CD8-positive, alpha-beta memory T cell (primary cell): ENCODE measurements around the gene SLC16A3. TPM values are rescaled to one million over a fixed set of nuclear protein-coding genes. Genes with fewer than 3 reads are reported as not detected.

ENCODE experiments used
- CTCF ChIA-PET: fragments of 350-600 bp; sonication (Branson Sonifier 250); formaldehyde crosslinking; loops from one replicate; lab custom pipeline; 2021; ENCODE audit warnings: antibody characterized with exemption; lab: Charles Lee
- POLR2A ChIA-PET: fragments of 350-600 bp; sonication (Branson Sonifier 250); formaldehyde crosslinking; loops from one replicate; lab custom pipeline; 2021; ENCODE audit warnings: antibody characterized with exemption; lab: Charles Lee
- DNase-seq, 5 donors: peaks; one replicate each; pipeline versions ENCODE4 v3.0.0 to v3.0.0-alpha.2; 2020 to 2022; ENCODE audit warnings: mixed read lengths in 1 of 5
- H3K27ac ChIP-seq: one replicate; pipeline ENCODE4 v1.7.0; 2013; ENCODE audit warnings: low read depth, mild to moderate bottlenecking, low read length, moderate library complexity
- H3K27me3 ChIP-seq: 2 replicates; pipeline ENCODE4 v1.7.0; 2013; ENCODE audit warnings: low read length, mild to moderate bottlenecking; ENCODE audit not compliant: insufficient read depth, poor library complexity, severe bottlenecking
- H3K36me3 ChIP-seq: 2 replicates; pipeline ENCODE4 v1.7.0; 2013; ENCODE audit warnings: mild to moderate bottlenecking, low read length, moderate library complexity; ENCODE audit not compliant: insufficient read depth
- H3K4me1 ChIP-seq: 2 replicates; pipeline ENCODE4 v1.7.0; 2013; ENCODE audit warnings: mild to moderate bottlenecking, low read length, moderate library complexity; ENCODE audit not compliant: insufficient read depth
- H3K4me3 ChIP-seq: 2 replicates; pipeline ENCODE4 v1.7.0; 2013; ENCODE audit warnings: mild to moderate bottlenecking, low read length
- H3K9me3 ChIP-seq: 2 replicates; pipeline ENCODE4 v1.7.0; 2013; ENCODE audit warnings: mild to moderate bottlenecking, low read length
- H3K27ac Mint-ChIP-seq, 8 donors: one replicate each; pipeline ENCODE4 v1.8.0; 2020 to 2021; ENCODE audit warnings: mixed read lengths in 8 of 8, mild to moderate bottlenecking in 6 of 8, inconsistent platforms in 3 of 8, moderate library complexity in 3 of 8
- H3K27me3 Mint-ChIP-seq, 2 donors: one replicate each; pipeline ENCODE4 v1.8.0; 2020 to 2021; ENCODE audit warnings: mixed read lengths in 2 of 2, mild to moderate bottlenecking in 1 of 2, moderate library complexity in 1 of 2
- H3K36me3 Mint-ChIP-seq, 3 donors: one replicate each; pipeline ENCODE4 v1.8.0; 2020 to 2021; ENCODE audit warnings: mixed read lengths in 3 of 3, inconsistent platforms in 1 of 3, mild to moderate bottlenecking in 1 of 3
- H3K4me1 Mint-ChIP-seq, 3 donors: one replicate each; pipeline ENCODE4 v1.8.0; 2020 to 2021; ENCODE audit warnings: mixed read lengths in 3 of 3, inconsistent platforms in 1 of 3, mild to moderate bottlenecking in 1 of 3
- H3K4me3 Mint-ChIP-seq, 7 donors: one replicate each; pipeline ENCODE4 v1.8.0; 2020 to 2021; ENCODE audit warnings: mixed read lengths in 7 of 7, mild to moderate bottlenecking in 6 of 7, moderate library complexity in 4 of 7, inconsistent platforms in 2 of 7
- H3K9me3 Mint-ChIP-seq, 5 donors: one replicate each; pipeline ENCODE4 v1.8.0; 2020 to 2022; ENCODE audit warnings: mixed read lengths in 5 of 5, mild to moderate bottlenecking in 3 of 5, moderate library complexity in 2 of 5, inconsistent platforms in 1 of 5
- polyA plus RNA-seq: library from polyadenylated mRNA; unstranded; fragments of 300-500 nt; fragmentation: Illumina TruSeq; gene quantifications from one replicate; pipeline ENCODE4 v1.2.3, GENCODE V29; 2021
- total RNA-seq, 2 experiments: library from RNA; stranded (reverse); gene quantifications; one replicate each; pipeline ENCODE4 v1.2.3, GENCODE V29; 2021

SLC16A3 gene
- total and polyA plus RNA-seq, 3 experiments from 2014 or later: 3.3 to 31.8 (median 27.5) TPM

DNA sequence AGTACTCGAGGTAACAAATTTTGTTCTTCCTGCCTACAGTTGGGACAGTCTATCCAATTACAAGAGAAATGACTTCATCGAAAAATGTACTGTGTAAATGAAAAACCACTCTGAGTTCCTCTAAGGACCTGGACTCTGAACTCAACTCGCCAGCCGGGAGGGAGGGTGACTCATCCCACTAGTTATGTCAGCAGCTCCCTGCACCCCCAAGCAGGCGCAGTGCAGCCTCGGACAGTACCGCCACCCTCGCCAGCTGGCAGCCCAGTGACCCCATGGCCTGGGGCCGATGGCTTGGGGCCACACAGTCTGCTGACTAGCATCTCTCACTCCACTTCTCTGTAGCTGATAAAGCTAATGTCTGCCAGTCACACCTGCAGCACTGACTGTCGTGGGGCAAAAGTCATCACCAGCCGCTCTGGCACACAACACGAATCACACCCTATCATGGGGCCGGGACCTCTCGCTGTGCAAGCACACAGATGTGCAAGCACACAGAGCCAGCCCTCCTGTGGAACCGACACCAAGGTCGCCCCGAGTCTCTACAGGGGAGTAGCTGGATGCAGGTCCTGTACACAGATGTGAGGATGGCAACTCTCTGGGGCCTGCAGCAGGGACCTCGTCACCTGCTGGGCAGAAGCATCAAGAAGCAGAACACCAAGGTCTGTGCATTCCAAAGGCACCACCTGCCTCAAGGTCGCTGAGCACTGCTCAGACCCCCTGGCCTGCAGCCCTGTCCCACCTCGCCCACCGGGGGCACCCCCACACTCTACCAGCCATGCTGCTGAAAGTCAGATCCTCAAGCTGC is 38.9 kb downstream of the SLC16A3 start:
- CTCF ChIA-PET: interaction anchor here (1.1 to 1.4 kb wide), 3 partner anchors 31 to 49 kb away, joined by 3 to 5 read pairs (median 3); partner anchors contain the start of gene CD7
- H3K27ac ChIP-seq: peak overlapping the region; percentile 39

GRCh38 chr17:82269138-82269881 is 40.5 kb downstream of the SLC16A3 start:
- Mint-ChIP-seq H3K27ac (peak overlapping the region; percentile 48 to 99 (median 89)), H3K4me1 (peaks cover 62 to 72% (median 63%) of the 10 kb centered on the region in 3 donors), H3K36me3 (peaks cover 8 to 78% (median 12%) of the 10 kb centered on the region in 3 donors), H3K9me3 (no peaks in the 10 kb centered on the region), H3K4me3 (peak overlapping the region in 6 of 7 donors; percentile 41 to 81 (median 68)), H3K27me3 (peaks cover 0 to 1% of the 10 kb centered on the region in 2 donors)
- ChIA-PET CTCF (interaction anchor here (0.6 kb wide), 1 partner anchor 233 kb away, joined by 3 read pairs; no protein-coding TSS in a partner anchor), POLR2A (interaction anchor here (0.6 kb wide), 1 partner anchor 27 kb away, joined by 3 read pairs; no protein-coding TSS in a partner anchor)
- Histone ChIP-seq H3K4me1 (peaks cover 60% of the 10 kb centered on the region), H3K27me3 (no peaks in the 10 kb centered on the region), H3K27ac (no peak overlapping the region), H3K4me3 (no peak overlapping the region), H3K9me3 (no peaks in the 10 kb centered on the region), H3K36me3 (peaks cover 41% of the 10 kb centered on the region)
- no peak for DNase-seq

More for the DNA sequence above, 38.9 kb downstream of the SLC16A3 start:
- POLR2A ChIA-PET: interaction anchor here (0.5 kb wide), 1 partner anchor 131 kb away, joined by 4 read pairs; no protein-coding TSS in a partner anchor
- peak in 1 of 5 donors; percentile 22 for DNase-seq
- Histone ChIP-seq H3K9me3 (no peaks in the 10 kb centered on the region), H3K36me3 (peaks cover 55% of the 10 kb centered on the region), H3K27me3 (no peaks in the 10 kb centered on the region), H3K4me3 (peak overlapping the region; percentile 28), H3K4me1 (peaks cover 55% of the 10 kb centered on the region)
- Mint-ChIP-seq H3K27ac (peak overlapping the region; percentile 77 to 92 (median 84)), H3K36me3 (peaks cover 8 to 90% (median 12%) of the 10 kb centered on the region in 3 donors), H3K4me3 (peak overlapping the region; percentile 43 to 81 (median 60)), H3K4me1 (peaks cover 62 to 75% (median 64%) of the 10 kb centered on the region in 3 donors), H3K27me3 (peaks cover 0 to 1% of the 10 kb centered on the region in 2 donors), H3K9me3 (no peaks in the 10 kb centered on the region)

DNA sequence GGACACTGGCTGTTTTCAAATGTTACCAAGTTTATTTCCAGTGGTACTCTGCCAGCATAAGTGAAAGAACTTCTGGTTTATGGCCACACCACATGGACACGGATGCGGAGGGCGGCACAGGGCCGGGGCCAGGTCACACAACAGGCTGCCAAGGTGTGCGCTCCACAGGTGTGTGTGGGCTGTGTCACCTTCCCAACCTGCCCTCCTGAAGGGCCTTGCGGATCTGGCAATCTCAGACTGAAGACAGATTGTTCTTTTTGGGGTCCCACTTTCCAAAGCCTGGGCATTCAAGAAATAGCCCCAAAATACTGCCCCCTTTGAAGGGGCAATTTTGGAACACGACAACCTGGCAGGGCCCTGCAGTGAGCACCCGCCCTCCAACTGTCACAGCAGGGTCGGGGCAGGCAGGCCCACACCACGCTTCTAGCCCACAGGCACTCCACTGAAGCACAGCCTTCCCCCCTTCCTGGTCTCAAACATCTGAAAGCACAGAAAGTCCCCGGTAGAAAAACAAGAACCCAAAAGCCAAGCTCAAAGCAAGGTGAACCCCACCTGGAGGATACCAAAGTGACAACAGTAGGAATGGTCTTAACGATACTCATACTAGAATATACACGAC is 41.1 kb downstream of the SLC16A3 start:
- peaks cover 62 to 70% (median 63%) of the 10 kb centered on the region in 3 donors for H3K4me1 Mint-ChIP-seq
- POLR2A ChIA-PET: no interaction called here

DNA sequence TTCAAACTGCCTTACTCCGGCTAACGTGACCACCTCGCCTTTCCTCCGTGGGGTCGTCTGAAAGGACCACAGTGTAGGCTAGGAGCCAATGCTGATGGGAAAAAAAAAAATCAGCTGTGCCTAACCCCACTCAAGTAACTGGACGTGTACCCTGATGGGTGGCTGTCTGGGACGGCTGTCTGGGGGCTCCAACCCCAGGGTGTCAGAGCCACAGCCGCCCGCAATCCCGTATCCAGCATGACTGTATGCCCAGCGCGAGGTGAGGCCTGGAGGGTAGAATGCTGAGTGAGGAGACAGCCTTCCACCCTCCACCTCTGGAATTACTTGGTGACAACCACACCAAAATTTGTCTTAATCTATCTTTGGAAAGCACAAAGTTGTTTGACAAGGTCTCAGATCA is 41.8 kb downstream of the SLC16A3 start:
- Histone ChIP-seq H3K4me1 (peaks cover 60% of the 10 kb centered on the region), H3K4me3 (no peak overlapping the region), H3K27me3 (no peaks in the 10 kb centered on the region), H3K27ac (no peak overlapping the region), H3K36me3 (peaks cover 32% of the 10 kb centered on the region), H3K9me3 (no peaks in the 10 kb centered on the region)
- H3K9me3 Mint-ChIP-seq: no peaks in the 10 kb centered on the region
- peaks cover 0 to 1% of the 10 kb centered on the region in 2 donors for H3K27me3 Mint-ChIP-seq
- H3K4me1 Mint-ChIP-seq: peaks cover 62 to 67% (median 63%) of the 10 kb centered on the region in 3 donors
- no peak for DNase-seq
- CTCF ChIA-PET: interaction anchor here (1.0 to 1.4 kb wide), 2 partner anchors 28 to 34 kb away, joined by 3 to 5 read pairs; no protein-coding TSS in a partner anchor
- POLR2A ChIA-PET: no interaction called here
- peak overlapping the region; percentile 45 to 98 (median 81) for H3K4me3 Mint-ChIP-seq
- H3K36me3 Mint-ChIP-seq: peaks cover 8 to 66% (median 12%) of the 10 kb centered on the region in 3 donors
- peak overlapping the region; percentile 70 to 99 (median 89) for H3K27ac Mint-ChIP-seq

More for the DNA sequence above, 41.1 kb downstream of the SLC16A3 start:
- H3K27ac ChIP-seq: no peak overlapping the region
- CTCF ChIA-PET: interaction anchor here (1.4 kb wide), 1 partner anchor 34 kb away, joined by 3 read pairs; no protein-coding TSS in a partner anchor
- H3K4me1 ChIP-seq: peaks cover 60% of the 10 kb centered on the region
- H3K36me3 ChIP-seq: peaks cover 38% of the 10 kb centered on the region
- peak overlapping the region; percentile 45 to 98 (median 81) for H3K4me3 Mint-ChIP-seq
- peak in 1 of 5 donors; percentile 52 for DNase-seq
- H3K27me3 Mint-ChIP-seq: peaks cover 0 to 1% of the 10 kb centered on the region in 2 donors
- H3K27ac Mint-ChIP-seq: peak overlapping the region; percentile 70 to 99 (median 89)
- no peak overlapping the region for H3K4me3 ChIP-seq
- no peaks in the 10 kb centered on the region for H3K27me3 ChIP-seq
- H3K36me3 Mint-ChIP-seq: peaks cover 8 to 71% (median 12%) of the 10 kb centered on the region in 3 donors
- H3K9me3 ChIP-seq: no peaks in the 10 kb centered on the region
- no peaks in the 10 kb centered on the region for H3K9me3 Mint-ChIP-seq

GRCh38 chr17:82271401-82271800 is 42.6 kb downstream of the SLC16A3 start:
- peak overlapping the region; percentile 85 to 98 (median 95) for H3K4me3 Mint-ChIP-seq
- H3K27me3 Mint-ChIP-seq: peaks cover 0 to 1% of the 10 kb centered on the region in 2 donors
- peak overlapping the region; percentile 34 to 99 (median 94) for H3K27ac Mint-ChIP-seq
- peaks cover 56 to 60% (median 58%) of the 10 kb centered on the region in 3 donors for H3K4me1 Mint-ChIP-seq
- ChIA-PET CTCF (interaction anchor here (1.0 kb wide), 1 partner anchor 27 kb away, joined by 5 read pairs; no protein-coding TSS in a partner anchor), POLR2A (interaction anchor here (0.7 kb wide), 1 partner anchor 14 kb away, joined by 5 read pairs; no protein-coding TSS in a partner anchor)
- H3K9me3 Mint-ChIP-seq: no peaks in the 10 kb centered on the region
- Histone ChIP-seq H3K9me3 (no peaks in the 10 kb centered on the region), H3K36me3 (peaks cover 24% of the 10 kb centered on the region), H3K4me1 (peaks cover 60% of the 10 kb centered on the region), H3K4me3 (peak overlapping the region; percentile 68), H3K27ac (peak overlapping the region; percentile 68), H3K27me3 (no peaks in the 10 kb centered on the region)
- H3K36me3 Mint-ChIP-seq: peaks cover 7 to 59% (median 8%) of the 10 kb centered on the region in 3 donors
- DNase-seq: no peak

DNA sequence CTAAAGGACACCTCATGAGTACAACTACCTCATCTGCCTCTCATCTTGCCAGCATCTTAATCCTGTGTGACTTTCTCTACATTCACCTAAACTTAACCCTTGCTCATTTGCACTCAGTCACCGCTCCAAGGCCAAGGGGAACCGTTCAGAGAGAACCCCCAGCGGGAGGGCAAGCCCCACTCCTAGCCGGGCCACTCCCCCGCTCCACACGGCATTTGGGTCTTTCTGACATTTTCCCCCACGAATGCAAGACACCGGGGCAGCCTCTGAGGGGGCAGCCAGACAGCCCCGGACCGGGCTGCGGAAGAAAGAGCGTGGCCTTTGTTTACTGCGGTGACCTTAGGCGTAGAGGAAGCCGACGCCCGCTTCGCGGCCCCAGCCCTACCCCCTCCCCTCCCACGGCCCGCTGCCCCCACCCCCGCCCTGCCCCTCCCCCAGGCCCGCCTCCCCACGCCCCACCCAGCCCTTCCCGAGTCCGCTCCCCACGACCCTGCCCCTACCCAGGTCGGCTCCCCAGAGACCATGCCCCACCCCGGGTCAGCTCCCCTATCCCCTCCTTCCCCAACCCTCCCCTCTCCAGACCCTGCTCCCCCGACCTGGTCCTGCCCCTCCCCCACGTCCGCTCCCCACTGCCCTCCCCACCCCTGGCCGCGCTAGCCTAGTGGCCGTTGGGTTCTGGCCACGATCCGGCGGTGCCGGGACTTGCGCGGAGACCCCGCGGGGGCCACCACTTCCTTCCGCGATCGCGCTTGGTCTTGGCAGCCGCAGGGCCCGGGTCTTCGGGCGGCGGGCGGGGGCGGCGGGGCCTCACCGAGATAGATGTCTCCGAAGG is 43.9 kb downstream of the SLC16A3 start:
- Mint-ChIP-seq H3K36me3 (peaks cover 6 to 48% (median 8%) of the 10 kb centered on the region in 3 donors), H3K4me1 (peaks cover 47 to 49% (median 47%) of the 10 kb centered on the region in 3 donors), H3K9me3 (no peaks in the 10 kb centered on the region), H3K4me3 (peak overlapping the region; percentile 85 to 98 (median 95)), H3K27ac (peak overlapping the region; percentile 90 to 99 (median 98)), H3K27me3 (peaks cover 0 to 1% of the 10 kb centered on the region in 2 donors)
- H3K4me3 ChIP-seq: peak overlapping the region; percentile 68
- H3K27me3 ChIP-seq: no peaks in the 10 kb centered on the region
- H3K4me1 ChIP-seq: peaks cover 53% of the 10 kb centered on the region
- ChIA-PET POLR2A (interaction anchor here (0.6 to 1.4 kb wide), 5 partner anchors 26 to 250 kb away, joined by 3 to 7 read pairs (median 4); partner anchors contain the start of gene CENPX), CTCF (interaction anchor here (1.0 to 1.3 kb wide), 2 partner anchors 25 to 45 kb away, joined by 3 read pairs; partner anchors contain the start of gene CD7)
- peaks cover 20% of the 10 kb centered on the region for H3K36me3 ChIP-seq
- H3K9me3 ChIP-seq: no peaks in the 10 kb centered on the region
- peak overlapping the region; percentile 76 for H3K27ac ChIP-seq
- DNase-seq: peak; percentile 23 to 61 (median 37)
